ENCODE results near the gene NACC2. TPM values are rescaled to one million over a fixed set of nuclear protein-coding genes. Genes with fewer than 3 reads are reported as not detected.

The NACC2 gene
- total and polyA plus RNA-seq, 9 of the 15 experiments (the other 6 are each of a cell fraction or from before 2014, with no cell fraction given) = 0.70 to 25.1 (median 5.6) TPM

GRCh38 chr9:135991771-135992170 is 103.3 kb downstream of the NACC2 start:
- FAIRE-seq = peak; percentile 26
- Histone ChIP-seq H3K9me3 (replicated peaks; ENCODE audit: control insufficient read depth, insufficient read depth, low read depth, low read length) (no peaks in the 10 kb centered on the region), H3K9me1 (ENCODE audit: control insufficient read depth, insufficient read depth, low read length) (no peaks in the 10 kb centered on the region), H3K4me1 (replicated peaks in 1 of 2; ENCODE audit: control insufficient read depth in 2 of 2, insufficient read depth in 2 of 2, low read length in 2 of 2) (peaks cover 22 to 85% of the 10 kb centered on the region in 2 experiments), H3K9ac (ENCODE audit: insufficient read depth in 1 of 2, low read depth in 2 of 2, low read length in 2 of 2) (peak overlapping the region in 1 of 2 experiments; percentile 42; a peak in 1 of 4 replicates), H2AFZ (ENCODE audit: low read depth, low read length) (no peak overlapping the region), H3K36me3 (ENCODE audit: control insufficient read depth, insufficient read depth, low read length) (no peaks in the 10 kb centered on the region), H3K79me2 (ENCODE audit: control insufficient read depth, insufficient read depth, low read length) (no peaks in the 10 kb centered on the region), H4K20me1 (replicated peaks; ENCODE audit: control insufficient read depth, insufficient read depth, low read length) (no peaks in the 10 kb centered on the region), H3K27me3 (ENCODE audit: control insufficient read depth in 2 of 2, insufficient read depth in 2 of 2, low read length in 2 of 2) (no peaks in the 10 kb centered on the region), H3K4me3 (no peak overlapping the region), H3K27ac (ENCODE audit: extremely low read depth, low read depth, low read length) (no peak overlapping the region), H3K4me2 (ENCODE audit: insufficient read depth, low read length) (no peak overlapping the region)
- 54% methylated on average over 16 of the region's 18 CpGs for WGBS (ENCODE audit: insufficient coverage, low coverage, missing lambda C conversion rate)
- in situ Hi-C loops (cut with MboI) (no loop called here), intact Hi-C loops (cut with micrococcal nuclease) (no loop called here)
- CTCF ChIA-PET (ENCODE audit: low intra/inter-chr PET ratio) = no interaction called here
- no TSS peak for BruUV-seq (replicated peaks)
- no peak for TF ChIP-seq KHSRP (IDR thresholded peaks at IDR 0.05)
- TF ChIP-seq USF2 (CRISPR knock-in tag; IDR thresholded peaks at IDR 0.05) = peak; percentile 44
- TF ChIP-seq BHLHE40 (IDR thresholded peaks at IDR 0.05; ENCODE audit: low read length) = peak; percentile 36; the same call in 1 of the 2 replicates
- TF ChIP-seq MBD1 (CRISPR knock-in tag; IDR thresholded peaks at IDR 0.05) = no peak
- peak; percentile 40; the same call in 1 of the 2 replicates for TF ChIP-seq RAD51 (IDR thresholded peaks at IDR 0.05; ENCODE audit: borderline replicate concordance, low read depth)
- TF ChIP-seq CXXC5 (CRISPR knock-in tag; IDR thresholded peaks at IDR 0.05) = 0 out of 2 replicates have a peak, but pooled peaks have one; percentile 9
- TF ChIP-seq, protein P1, sequence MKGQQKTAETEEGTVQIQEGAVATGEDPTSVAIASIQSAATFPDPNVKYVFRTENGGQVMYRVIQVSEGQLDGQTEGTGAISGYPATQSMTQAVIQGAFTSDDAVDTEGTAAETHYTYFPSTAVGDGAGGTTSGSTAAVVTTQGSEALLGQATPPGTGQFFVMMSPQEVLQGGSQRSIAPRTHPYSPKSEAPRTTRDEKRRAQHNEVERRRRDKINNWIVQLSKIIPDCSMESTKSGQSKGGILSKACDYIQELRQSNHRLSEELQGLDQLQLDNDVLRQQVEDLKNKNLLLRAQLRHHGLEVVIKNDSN (CRISPR knock-in tag; IDR thresholded peaks at IDR 0.05) = 0 out of 2 replicates have a peak, but pooled peaks have one; percentile 13
- no peak for DNase-seq (ENCODE audit: extremely low read depth in 1 of 4, low spot score in 3 of 4)
- no peak for ATAC-seq
- POLR2A ChIA-PET = interaction anchor here (0.6 kb wide), 1 partner anchor 264 kb away, joined by 5 read pairs; no protein-coding TSS in a partner anchor

All from K562 (cell line).